HCT116 (cell line): ENCODE measurements around the gene TARS3. TPM values are rescaled to one million over a fixed set of nuclear protein-coding genes. Genes with fewer than 3 reads are reported as not detected.

Experiments
- ATAC-seq: fragments of 200-7000 bp; cut with Tn5 transposase; 2 replicates; pipeline ENCODE4 v1.9.1; 2020; ENCODE audit warnings: mild to moderate bottlenecking, moderate library complexity
- BruUV-seq: library from RNA; stranded (reverse); fragments of 400-500 nt; replicated peaks from 2 replicates; lab custom pipeline; 2021; lab: Mats Ljungman, UMichigan
- CTCF ChIA-PET: fragments of 300-600 bp; sonication (Branson Sonifier 250); formaldehyde crosslinking; loops from one replicate; lab custom pipeline; 2021; ENCODE audit warnings: antibody characterized with exemption; lab: Charles Lee
- POLR2A ChIA-PET: fragments of 300-600, 350-600 bp; sonication (Branson Sonifier 250); formaldehyde crosslinking; loops from one replicate; lab custom pipeline; 2021; ENCODE audit warnings: antibody characterized with exemption; lab: Charles Lee
- RAD21 ChIA-PET, 2 experiments: fragments of 300-600 bp; sonication (Branson Sonifier 250); formaldehyde crosslinking; loops; one replicate each; lab custom pipeline; 2023; ENCODE audit warnings: low total read pairs in 2 of 2; ENCODE audit not compliant: uncharacterized antibody in 2 of 2, unreplicated experiment in 2 of 2, low non-redundant PET in 1 of 2; lab: Charles Lee
- DNase-seq: peaks from one replicate; pipeline ENCODE4 v3.0.0-alpha.2; 2010; ENCODE audit warnings: low read depth, low spot score
- H2AFZ ChIP-seq: fragments of 200-600 bp; shearing (Covaris generic), sonication (generic); 2 replicates; pipeline ENCODE4 v1.6.1; 2017; ENCODE audit warnings: low read depth, mixed run types, mixed read lengths, antibody characterized with exemption, low read length; ENCODE audit not compliant: poor library complexity, severe bottlenecking
- H3K27ac ChIP-seq: 2 replicates; pipeline ENCODE4 v1.5.1; 2012; ENCODE audit warnings: low read depth, low read length
- H3K27me3 ChIP-seq: fragments of 200-600 bp; sonication (generic); 2 replicates; pipeline ENCODE4 v1.6.1; 2016; ENCODE audit warnings: mixed run types, low read length, mixed read lengths; ENCODE audit not compliant: insufficient read depth
- H3K36me3 ChIP-seq, 2 experiments: fragments of 200-500 bp in 1 of 2; fragments of 200-600 bp in 1 of 2; sonication (Bioruptor generic) in 1 of 2; sonication (generic) in 1 of 2; 2 replicates each; pipeline versions ENCODE4 v1.5.1 to v1.6.1; 2014 to 2016; ENCODE audit warnings: low read length in 2 of 2, inconsistent platforms in 1 of 2, mixed read lengths in 1 of 2, mixed run types in 1 of 2; ENCODE audit not compliant: insufficient read depth in 2 of 2, control insufficient read depth in 1 of 2
- H3K4me1 ChIP-seq, 2 experiments: fragments of 200-600 bp in 1 of 2; sonication (generic) in 1 of 2; 2 replicates each; pipeline versions ENCODE4 v1.5.1 to v1.6.1; 2012 to 2017; ENCODE audit warnings: low read length in 2 of 2, inconsistent platforms in 1 of 2, mild to moderate bottlenecking in 1 of 2, mixed read lengths in 1 of 2, mixed run types in 1 of 2, moderate library complexity in 1 of 2; ENCODE audit not compliant: insufficient read depth in 2 of 2, control insufficient read depth in 1 of 2
- H3K4me2 ChIP-seq: fragments of 200-600 bp; sonication (generic); 2 replicates; pipeline ENCODE4 v1.6.1; 2017; ENCODE audit warnings: mixed run types, low read length, mixed read lengths
- H3K4me3 ChIP-seq, 2 experiments: fragments of 200-600 bp in 1 of 2; sonication (generic) in 1 of 2; replicated peaks in 1 of 2; 2 replicates each; pipeline ENCODE4 v1.5.1; 2011 to 2016; ENCODE audit warnings: low read length in 2 of 2, control low read depth in 1 of 2, low read depth in 1 of 2, mild to moderate bottlenecking in 1 of 2, mixed read lengths in 1 of 2, mixed run types in 1 of 2
- H3K79me2 ChIP-seq: fragments of 200-600 bp; sonication (generic); 2 replicates; pipeline ENCODE4 v1.6.1; 2017; ENCODE audit warnings: mild to moderate bottlenecking, mixed run types, low read length, moderate library complexity, mixed read lengths; ENCODE audit not compliant: insufficient read depth
- H3K9ac ChIP-seq: fragments of 200-600 bp; sonication (generic); 2 replicates; pipeline ENCODE4 v1.6.1; 2016; ENCODE audit warnings: low read length, mixed read lengths
- H3K9me2 ChIP-seq: fragments of 200-600 bp; sonication (generic), shearing (Covaris generic); 2 replicates; pipeline ENCODE4 v1.6.1; 2017; ENCODE audit warnings: mixed run types, mild to moderate bottlenecking, moderate library complexity; ENCODE audit not compliant: insufficient read depth
- H3K9me3 ChIP-seq, 2 experiments: fragments of 200-500 bp in 1 of 2; fragments of 200-600 bp in 1 of 2; sonication (Bioruptor generic) in 1 of 2; sonication (generic) in 1 of 2; 2 replicates each; pipeline ENCODE4 v1.6.1; 2014 to 2017; ENCODE audit warnings: low read length in 2 of 2, mixed read lengths in 2 of 2, inconsistent platforms in 1 of 2, low read depth in 1 of 2, mild to moderate bottlenecking in 1 of 2, mixed run types in 1 of 2, moderate library complexity in 1 of 2; ENCODE audit not compliant: control insufficient read depth in 1 of 2, insufficient read depth in 1 of 2
- H4K20me1 ChIP-seq: fragments of 200-600 bp; sonication (generic), shearing (Covaris generic); 2 replicates; pipeline ENCODE4 v1.6.1; 2017; ENCODE audit warnings: mixed run types, mild to moderate bottlenecking, moderate library complexity; ENCODE audit not compliant: insufficient read depth
- ATF3 ChIP-seq: IDR thresholded peaks from 2 replicates; pipeline ENCODE4 v1.6.1; 2012
- EGR1 ChIP-seq: IDR thresholded peaks from 2 replicates; pipeline ENCODE4 v1.6.1; 2012; ENCODE audit warnings: low read depth
- ELF1 ChIP-seq: IDR thresholded peaks from 2 replicates; pipeline ENCODE4 v1.6.1; 2012; ENCODE audit warnings: low read depth, borderline replicate concordance
- EZH2 ChIP-seq: fragments of 200-600 bp; sonication (generic); IDR thresholded peaks from 2 replicates; pipeline ENCODE4 v1.6.1; 2017; ENCODE audit warnings: antibody characterized with exemption, mixed run types
- EZH2phosphoT487 ChIP-seq: fragments of 200-600 bp; IDR thresholded peaks from 2 replicates; pipeline ENCODE4 v1.6.1; 2018; ENCODE audit warnings: antibody characterized with exemption, borderline replicate concordance
- JUND ChIP-seq: IDR thresholded peaks from 2 replicates; pipeline ENCODE4 v1.6.1; 2012
- POLR2A ChIP-seq: IDR thresholded peaks from 2 replicates; pipeline ENCODE4 v1.7.0; 2011; ENCODE audit warnings: borderline replicate concordance; ENCODE audit not compliant: insufficient read depth, insufficient read length; ENCODE audit errors: extremely low read depth
- REST ChIP-seq: IDR thresholded peaks from 2 replicates; pipeline ENCODE4 v1.6.1; 2012; ENCODE audit warnings: low read depth
- SP1 ChIP-seq: IDR thresholded peaks from 2 replicates; pipeline ENCODE4 v1.6.1; 2012; ENCODE audit warnings: low read depth
- ZBTB33 ChIP-seq: IDR thresholded peaks from 2 replicates; pipeline ENCODE4 v1.6.1; 2011; ENCODE audit warnings: mild to moderate bottlenecking, low read length, moderate library complexity; ENCODE audit not compliant: insufficient replicate concordance; ENCODE audit errors: extremely low read depth
- ZNF274 ChIP-seq: fragments of 200-500 bp; sonication (Bioruptor generic); IDR thresholded peaks from 2 replicates; pipeline ENCODE4 v1.6.1; 2014; ENCODE audit warnings: mild to moderate bottlenecking, low read depth, low read length, inconsistent platforms
- intact Hi-C: fragments of 100-400 bp; cut with micrococcal nuclease; formaldehyde crosslinking; loops from 2 replicates; pipeline ENCODE4 v1.10.0; 2022
- total RNA-seq: library from RNA; stranded (reverse); gene quantifications from one replicate; pipeline ENCODE4 v1.2.1, GENCODE V29; 2021; ENCODE audit not compliant: unreplicated experiment

Gene TARS3
- total RNA-seq, 1 experiment from 2014 or later: 11.1 TPM

DNA sequence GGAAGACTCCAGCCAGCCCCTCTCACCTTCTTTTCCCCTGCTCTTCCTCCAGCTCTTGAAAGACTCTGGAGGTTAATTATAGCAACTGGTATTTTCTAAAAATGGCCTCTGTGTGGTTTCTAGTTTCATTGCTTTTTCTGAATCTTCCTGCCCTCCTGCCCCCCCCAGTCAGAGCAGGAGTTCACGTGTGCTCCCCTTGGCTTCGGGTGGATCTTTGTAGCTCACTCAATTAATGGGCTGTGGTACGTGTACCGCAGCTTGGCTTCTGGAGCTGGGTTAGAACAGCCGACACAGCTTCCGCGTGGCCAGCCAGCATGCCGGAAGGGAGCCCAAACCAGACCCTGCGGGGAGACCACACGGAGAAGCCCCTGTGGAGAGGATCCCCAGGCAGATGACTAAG is 103.6 kb downstream of the TARS3 start:
- POLR2A ChIA-PET: interaction anchor here (0.5 kb wide), 1 partner anchor 344 kb away, joined by 3 read pairs; no protein-coding TSS in a partner anchor
- CTCF ChIA-PET: interaction anchor here (0.5 kb wide), 1 partner anchor 30 kb away, joined by 3 read pairs; no protein-coding TSS in a partner anchor
- BruUV-seq: no TSS peak

More for the DNA sequence above, 103.6 kb downstream of the TARS3 start:
- ATAC-seq (no peak), DNase-seq (no peak)
- H3K4me1 ChIP-seq: peaks cover 12 to 18% of the 10 kb centered on the region in 2 experiments
- no peaks in the 10 kb centered on the region for H4K20me1 ChIP-seq
- no peak overlapping the region for H3K4me2 ChIP-seq
- H3K9me2 ChIP-seq: no peaks in the 10 kb centered on the region
- H3K79me2 ChIP-seq: no peaks in the 10 kb centered on the region
- no peak overlapping the region for H2AFZ ChIP-seq
- H3K27ac ChIP-seq: no peak overlapping the region
- H3K9me3 ChIP-seq: no peaks in the 10 kb centered on the region
- intact Hi-C loops: no loop called here
- no peak for TF ChIP-seq ZNF274
- no peak for TF ChIP-seq JUND
- TF ChIP-seq ATF3: no peak
- no peak for TF ChIP-seq EZH2phosphoT487
- TF ChIP-seq ELF1: no peak
- TF ChIP-seq EGR1: no peak
- TF ChIP-seq EZH2: no peak
- no peak for TF ChIP-seq ZBTB33
- TF ChIP-seq SP1: no peak
- no peak for TF ChIP-seq REST
- no peak for TF ChIP-seq POLR2A
- RAD21 ChIA-PET: no interaction called here
- no peak overlapping the region for H3K4me3 ChIP-seq
- H3K36me3 ChIP-seq: no peaks in the 10 kb centered on the region
- no peaks in the 10 kb centered on the region for H3K27me3 ChIP-seq
- no peak overlapping the region for H3K9ac ChIP-seq
